Thyroid gland (tissue), 4 donors: Measurements from ENCODE around the gene ANKS4B. TPM values are rescaled to one million over a fixed set of nuclear protein-coding genes. Genes with fewer than 3 reads are reported as not detected.

Source experiments
- DNase-seq, 2 donors: peaks; one replicate each; pipeline ENCODE4 v3.0.0-alpha.2; 2019
- H3K27ac ChIP-seq, 3 donors: fragments of 200-600 bp; sonication (generic); 1 replicate in 2 of 3; 2 replicates in 1 of 3; pipeline ENCODE4 v1.5.1; 2016 to 2019; ENCODE audit warnings: mild to moderate bottlenecking in 1 of 3, moderate library complexity in 1 of 3
- H3K27me3 ChIP-seq: fragments of 200-600 bp; sonication (generic); one replicate; pipeline ENCODE4 v1.5.1; 2019
- H3K36me3 ChIP-seq, 2 donors: fragments of 200-600 bp; sonication (generic); one replicate each; pipeline ENCODE4 v1.5.1; 2016 to 2019
- H3K4me1 ChIP-seq, 2 donors: fragments of 200-600 bp; sonication (generic); one replicate each; pipeline ENCODE4 v1.5.1; 2017 to 2019
- H3K4me3 ChIP-seq, 3 donors: fragments of 200-600 bp; sonication (generic); replicated peaks in 1 of 3; 1 replicate in 2 of 3; 2 replicates in 1 of 3; pipeline ENCODE4 v1.5.1; 2016; ENCODE audit warnings: mild to moderate bottlenecking in 1 of 3
- H3K9me3 ChIP-seq: fragments of 200-600 bp; sonication (generic); one replicate; pipeline ENCODE4 v1.5.1; 2017
- POLR2A ChIP-seq, 2 donors: fragments of 450-650 bp; IDR thresholded peaks; one replicate each; pipeline ENCODE4 v1.6.1; 2017; ENCODE audit warnings: antibody characterized with exemption in 2 of 2, mild to moderate bottlenecking in 2 of 2, moderate library complexity in 1 of 2
- WGBS, 2 donors: methylation state at CpG; one replicate each; pipeline ENCODE4 v1.1.5; 2017; 5-methylcytosine and 5-hydroxymethylcytosine counted together
- intact Hi-C: fragments of 100-400 bp; cut with DNase I; formaldehyde crosslinking; loops from one replicate; pipeline ENCODE4 v1.15.1; 2023
- total RNA-seq, 4 donors: library from RNA; depleted of rRNA; stranded (reverse); fragments of >200 nt; gene quantifications; one replicate each; pipeline ENCODE4 v1.2.3, GENCODE V29; 2016
- TF ChIP-seq, protein P1 (sequence below), 6 experiments: fragments of 200-600 bp in 3 of 6; fragments of 450-650 bp in 3 of 6; sonication (generic) in 3 of 6; IDR thresholded peaks; one replicate each; pipeline ENCODE4 v1.5.1; 2016 to 2019; ENCODE audit warnings: antibody characterized with exemption in 6 of 6, mild to moderate bottlenecking in 2 of 6, inconsistent platforms in 1 of 6, moderate library complexity in 1 of 6

ANKS4B gene
- total RNA-seq, 4 donors from 2014 or later = not detected

DNA sequence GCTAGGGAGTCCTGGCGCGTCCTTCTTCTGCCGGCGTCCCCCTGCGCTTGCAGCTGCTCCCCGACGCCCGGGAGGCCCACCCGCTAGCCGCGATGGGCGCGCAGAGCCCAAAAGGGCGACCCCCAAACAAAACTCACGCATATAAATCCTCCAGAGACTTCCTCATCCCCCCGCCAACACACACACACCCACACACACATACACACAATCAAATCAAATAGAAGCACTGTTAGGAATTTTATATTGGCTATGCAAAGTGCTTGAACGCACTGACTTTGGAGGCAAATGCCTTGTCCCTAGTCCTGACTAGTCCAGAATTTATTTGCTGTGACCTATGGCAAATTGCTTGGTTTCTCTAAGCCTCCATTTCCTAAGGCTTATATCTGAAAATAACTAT is 68.4 kb downstream of the ANKS4B start:
- no peak for DNase-seq
- peaks cover 0 to 5% of the 10 kb centered on the region in 2 donors for H3K4me1 ChIP-seq
- H3K9me3 ChIP-seq = no peaks in the 10 kb centered on the region
- no peak for TF ChIP-seq POLR2A (IDR thresholded peaks at IDR 0.05)
- TF ChIP-seq, protein P1, sequence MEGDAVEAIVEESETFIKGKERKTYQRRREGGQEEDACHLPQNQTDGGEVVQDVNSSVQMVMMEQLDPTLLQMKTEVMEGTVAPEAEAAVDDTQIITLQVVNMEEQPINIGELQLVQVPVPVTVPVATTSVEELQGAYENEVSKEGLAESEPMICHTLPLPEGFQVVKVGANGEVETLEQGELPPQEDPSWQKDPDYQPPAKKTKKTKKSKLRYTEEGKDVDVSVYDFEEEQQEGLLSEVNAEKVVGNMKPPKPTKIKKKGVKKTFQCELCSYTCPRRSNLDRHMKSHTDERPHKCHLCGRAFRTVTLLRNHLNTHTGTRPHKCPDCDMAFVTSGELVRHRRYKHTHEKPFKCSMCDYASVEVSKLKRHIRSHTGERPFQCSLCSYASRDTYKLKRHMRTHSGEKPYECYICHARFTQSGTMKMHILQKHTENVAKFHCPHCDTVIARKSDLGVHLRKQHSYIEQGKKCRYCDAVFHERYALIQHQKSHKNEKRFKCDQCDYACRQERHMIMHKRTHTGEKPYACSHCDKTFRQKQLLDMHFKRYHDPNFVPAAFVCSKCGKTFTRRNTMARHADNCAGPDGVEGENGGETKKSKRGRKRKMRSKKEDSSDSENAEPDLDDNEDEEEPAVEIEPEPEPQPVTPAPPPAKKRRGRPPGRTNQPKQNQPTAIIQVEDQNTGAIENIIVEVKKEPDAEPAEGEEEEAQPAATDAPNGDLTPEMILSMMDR (IDR thresholded peaks at IDR 0.05) = no peak
- H3K4me3 ChIP-seq = peak overlapping the region; percentile 30 to 71 (median 59)
- no peaks in the 10 kb centered on the region for H3K27me3 ChIP-seq
- intact Hi-C loops = loop anchor here (5.0 kb wide), 1 partner anchor 145 kb away; the partner anchor contains the start of gene LDAF1
- H3K27ac ChIP-seq = peak overlapping the region; percentile 35 to 83 (median 77)
- 1% methylated on average over 15 to 17 of the region's 17 CpGs for WGBS, 2 donors
- no peaks in the 10 kb centered on the region for H3K36me3 ChIP-seq

DNA sequence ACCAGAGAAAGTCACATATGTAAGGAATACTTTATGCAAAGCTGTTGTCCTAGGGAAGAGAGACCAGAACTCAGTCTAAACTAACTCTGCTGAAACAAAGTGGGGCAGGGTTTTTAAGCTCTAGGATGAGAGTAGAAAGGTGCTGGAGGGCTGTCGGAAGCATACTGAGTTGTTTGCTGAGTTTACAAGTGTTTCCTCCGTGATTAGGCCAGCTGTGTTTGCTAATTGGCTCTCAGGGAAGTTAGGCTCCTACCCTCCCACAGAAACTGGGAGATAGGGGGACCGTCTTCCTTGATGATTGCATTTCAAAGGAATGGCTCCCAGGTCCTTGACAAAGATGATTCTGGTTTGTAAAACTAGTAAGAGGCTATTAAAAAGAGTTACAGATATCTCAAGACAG is 69.0 kb downstream of the ANKS4B start:
- 70 to 85% methylated on average over 3 of the region's 3 CpGs for WGBS, 2 donors
- DNase-seq = no peak
- H3K4me1 ChIP-seq = peaks cover 0 to 5% of the 10 kb centered on the region in 2 donors
- TF ChIP-seq POLR2A (IDR thresholded peaks at IDR 0.05) = no peak
- TF ChIP-seq, protein P1 (IDR thresholded peaks at IDR 0.05) = no peak
- no peaks in the 10 kb centered on the region for H3K36me3 ChIP-seq
- no peaks in the 10 kb centered on the region for H3K9me3 ChIP-seq
- H3K4me3 ChIP-seq = no peak overlapping the region
- intact Hi-C loops = loop anchor here (5.0 kb wide), 1 partner anchor 145 kb away; the partner anchor contains the start of gene LDAF1
- no peaks in the 10 kb centered on the region for H3K27me3 ChIP-seq
- H3K27ac ChIP-seq = peak overlapping the region in 1 of 3 donors; percentile 3

DNA sequence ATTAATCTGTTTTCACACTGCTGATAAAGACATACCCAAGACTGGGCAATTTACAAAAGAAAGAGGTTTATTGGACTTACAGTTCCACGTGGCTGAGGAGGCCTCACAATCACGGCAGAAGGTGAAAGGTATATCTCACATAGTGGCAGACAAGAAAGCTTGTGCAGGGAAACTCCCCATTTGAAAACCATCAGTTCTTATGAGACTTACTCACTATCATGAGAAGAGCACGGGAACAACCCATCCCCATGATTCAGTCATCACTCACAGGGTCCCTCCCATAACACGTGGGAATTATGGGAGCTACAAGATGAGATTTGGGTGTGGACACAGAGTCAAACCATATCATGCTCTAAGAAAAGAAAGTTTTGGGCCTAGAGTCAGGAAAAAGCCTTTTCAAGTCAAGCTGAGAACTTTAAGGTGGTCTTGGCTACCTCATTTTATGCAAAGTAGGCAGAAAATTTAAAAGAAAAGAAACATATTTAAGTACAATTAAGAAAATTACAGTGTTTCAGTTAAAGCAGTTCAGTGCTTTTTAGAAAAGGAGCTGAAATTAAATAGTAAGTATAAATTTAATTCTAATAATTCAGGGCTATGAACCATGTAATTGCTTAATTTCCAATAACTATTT is 69.5 kb downstream of the ANKS4B start:
- H3K4me3 ChIP-seq = no peak overlapping the region
- H3K27ac ChIP-seq = peak overlapping the region in 1 of 3 donors; percentile 3
- H3K9me3 ChIP-seq = no peaks in the 10 kb centered on the region
- intact Hi-C loops = loop anchor here (5.0 kb wide), 1 partner anchor 146 kb away; the partner anchor contains the start of gene LDAF1
- no peaks in the 10 kb centered on the region for H3K36me3 ChIP-seq
- peaks cover 0 to 5% of the 10 kb centered on the region in 2 donors for H3K4me1 ChIP-seq
- H3K27me3 ChIP-seq = no peaks in the 10 kb centered on the region
- DNase-seq = no peak
- no peak for TF ChIP-seq POLR2A (IDR thresholded peaks at IDR 0.05)
- TF ChIP-seq, protein P1 (IDR thresholded peaks at IDR 0.05) = no peak
- WGBS, 2 donors = 75 to 86% methylated on average over 4 of the region's 4 CpGs

Other genes starting within 250 kb of the ANKS4B start
- gene DNAH3, start 82.9 kb upstream of the ANKS4B start, total RNA-seq = under 1 TPM in 1 of 4 donors, not detected in 3; 0.15 TPM
- gene LDAF1, start 75.0 kb upstream of the ANKS4B start, total RNA-seq = 10 to 100 TPM; 23.0 to 84.0 (median 68.2) TPM
- gene ZP2, start 22.1 kb upstream of the ANKS4B start, total RNA-seq = under 1 TPM in 1 of 4 donors, not detected in 3; 0.63 TPM
- under 1 TPM in 1 of 4 donors, not detected in 3; 0.81 TPM for gene CRYM, start 44.6 kb downstream of the ANKS4B start, total RNA-seq